Lower leg skin (tissue), 4 donors: ENCODE measurements around the gene PLEKHG4B. TPM values are rescaled to one million over a fixed set of nuclear protein-coding genes. Genes with fewer than 3 reads are reported as not detected.
"Not testable (repeated sequence)": the region's sequence is repeated elsewhere in the genome, so short reads cannot be mapped to it uniquely, and the experiment has no call there.

ENCODE experiments used
- DNase-seq, 2 donors: peaks; one replicate each; pipeline ENCODE4 v3.0.0-alpha.2; 2019; ENCODE audit warnings: low spot score in 2 of 2
- H3K4me3 ChIP-seq: fragments of 200-600 bp; sonication (generic); 2 replicates; pipeline ENCODE4 v1.5.1; 2017; ENCODE audit warnings: mild to moderate bottlenecking, low read depth; ENCODE audit not compliant: poor library complexity, severe bottlenecking
- CTCF ChIP-seq, 3 donors: fragments of 450-650 bp; IDR thresholded peaks; one replicate each; pipeline ENCODE4 v1.5.1; 2016; ENCODE audit warnings: antibody characterized with exemption in 3 of 3, mild to moderate bottlenecking in 3 of 3, moderate library complexity in 2 of 3
- POLR2A ChIP-seq, 2 donors: fragments of 450-650 bp; IDR thresholded peaks; one replicate each; pipeline ENCODE4 v1.6.1; 2016 to 2017; ENCODE audit warnings: antibody characterized with exemption in 2 of 2, mild to moderate bottlenecking in 1 of 2, moderate library complexity in 1 of 2
- WGBS, 2 donors: methylation state at CpG; one replicate each; pipeline ENCODE4 v1.1.5; 2018; 5-methylcytosine and 5-hydroxymethylcytosine counted together
- intact Hi-C: fragments of 100-400 bp; cut with DNase I; formaldehyde crosslinking; loops from one replicate; pipeline ENCODE4 v1.15.0; 2023; ENCODE audit warnings: low total_unique reads
- total RNA-seq, 4 donors: library from RNA; depleted of rRNA; stranded (reverse); fragments of >200 nt; gene quantifications; one replicate each; pipeline ENCODE4 v1.1.0, GENCODE V29; 2016

The PLEKHG4B gene
- total RNA-seq, 4 donors from 2014 or later, result 0.17 to 2.1 (median 0.36) TPM

- TF ChIP-seq CTCF (IDR thresholded peaks at IDR 0.05) (no peak), POLR2A (IDR thresholded peaks at IDR 0.05) (no peak)
- intact Hi-C loops, result no loop called here
- no peak overlapping the region for H3K4me3 ChIP-seq
- WGBS, 2 donors, result 94 to 95% methylated on average over 36 of the region's 36 CpGs
- no peak for DNase-seq
Observed at GRCh38 chr5:194603-195209, 102.7 kb downstream of the PLEKHG4B start.

GRCh38 chr5:195401-196160, 103.6 kb downstream of the PLEKHG4B start:
- intact Hi-C loops, result no loop called here
- no peak for DNase-seq
- no peak overlapping the region for H3K4me3 ChIP-seq
- WGBS, 2 donors, result 79 to 86% methylated on average over 33 of the region's 33 CpGs
- TF ChIP-seq POLR2A (IDR thresholded peaks at IDR 0.05), result no peak
- TF ChIP-seq CTCF (IDR thresholded peaks at IDR 0.05), result no peak

GRCh38 chr5:196350-196749, 104.4 kb downstream of the PLEKHG4B start:
- no peak overlapping the region for H3K4me3 ChIP-seq
- WGBS, 2 donors, result 79 to 83% methylated on average over 5 of the region's 10 CpGs
- DNase-seq, result no peak
- intact Hi-C loops, result no loop called here
- no peak for TF ChIP-seq CTCF (IDR thresholded peaks at IDR 0.05)
- TF ChIP-seq POLR2A (IDR thresholded peaks at IDR 0.05), result no peak

GRCh38 chr5:197031-197430, 105.1 kb downstream of the PLEKHG4B start:
- DNase-seq, intact Hi-C loops, H3K4me3 ChIP-seq: not testable (repeated sequence)
- WGBS, 2 donors, result 32 to 39% methylated on average over 18 of the region's 18 CpGs

GRCh38 chr5:197892-198489, 106.0 kb downstream of the PLEKHG4B start:
- no peak for DNase-seq
- TF ChIP-seq POLR2A (IDR thresholded peaks at IDR 0.05) (no peak), CTCF (IDR thresholded peaks at IDR 0.05) (no peak)
- H3K4me3 ChIP-seq, result no peak overlapping the region
- intact Hi-C loops, result no loop called here
- WGBS, 2 donors, result 86 to 87% methylated on average over 9 to 12 of the region's 12 CpGs

- 94% methylated on average over 18 to 21 of the region's 21 CpGs for WGBS, 2 donors
- TF ChIP-seq POLR2A (IDR thresholded peaks at IDR 0.05) (no peak), CTCF (IDR thresholded peaks at IDR 0.05) (no peak)
- intact Hi-C loops, result no loop called here
- H3K4me3 ChIP-seq, result no peak overlapping the region
- DNase-seq, result no peak
Observed at GRCh38 chr5:198516-199196, 106.7 kb downstream of the PLEKHG4B start.
